Measurements from ENCODE around the gene GABBR1.

The GABBR1 gene

DNA sequence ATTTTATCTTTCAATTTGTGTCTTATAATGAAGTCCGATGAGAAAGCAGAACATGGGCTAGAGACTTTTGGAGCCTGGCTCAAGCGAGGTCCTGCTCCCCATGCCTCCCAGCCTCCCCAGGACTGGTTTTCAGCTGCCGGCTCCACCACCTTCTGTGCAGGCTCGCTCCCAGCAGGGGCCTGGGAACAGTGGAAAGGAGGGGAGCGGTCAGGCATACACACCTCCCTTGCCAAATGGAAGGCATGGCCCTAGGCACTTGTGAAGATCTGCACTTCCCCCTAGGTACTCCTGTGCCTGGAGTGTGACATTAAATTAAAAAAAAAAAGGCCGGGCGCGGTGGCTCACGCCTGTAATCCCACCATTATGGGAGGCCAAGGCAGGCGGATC is 19.2 kb upstream of the GABBR1 start:
- DNase-seq, result no peak

DNA sequence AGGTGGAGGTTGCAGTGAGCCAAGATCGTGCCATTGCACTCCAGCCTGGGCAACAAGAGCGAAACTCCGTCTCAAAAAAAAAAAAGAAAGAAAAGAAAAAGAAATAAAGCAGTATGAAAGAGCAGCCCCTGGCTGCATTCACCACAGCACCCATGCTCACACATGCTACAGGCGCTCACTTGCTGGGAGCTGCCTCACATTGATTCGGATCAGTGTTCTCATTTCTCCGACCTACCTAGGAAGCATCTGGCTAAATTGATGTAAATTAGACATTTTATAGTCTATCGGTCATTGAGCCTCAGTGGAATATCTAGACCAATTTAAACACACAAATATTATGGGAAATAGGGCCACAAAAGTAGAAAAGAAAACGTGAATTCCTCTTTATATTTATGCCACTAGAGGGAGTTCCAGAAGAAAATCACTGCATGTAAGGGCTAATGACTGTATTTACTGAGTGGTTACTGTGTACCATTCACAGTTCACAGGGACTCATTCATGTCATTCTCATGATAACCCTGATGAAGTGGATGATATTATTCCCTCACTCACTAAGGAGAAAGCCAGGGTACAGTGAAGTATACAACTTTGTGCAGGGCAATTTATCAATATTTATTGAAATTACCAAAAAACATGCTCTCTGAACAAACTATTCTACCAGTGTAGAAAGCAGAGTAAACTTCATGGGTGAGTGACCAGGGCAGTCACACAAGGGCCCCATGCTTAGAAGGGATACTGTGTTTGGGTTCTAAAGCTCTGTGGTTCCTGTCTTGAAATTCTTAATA is 18.6 kb upstream of the GABBR1 start:
- DNase-seq, result no peak

DNA sequence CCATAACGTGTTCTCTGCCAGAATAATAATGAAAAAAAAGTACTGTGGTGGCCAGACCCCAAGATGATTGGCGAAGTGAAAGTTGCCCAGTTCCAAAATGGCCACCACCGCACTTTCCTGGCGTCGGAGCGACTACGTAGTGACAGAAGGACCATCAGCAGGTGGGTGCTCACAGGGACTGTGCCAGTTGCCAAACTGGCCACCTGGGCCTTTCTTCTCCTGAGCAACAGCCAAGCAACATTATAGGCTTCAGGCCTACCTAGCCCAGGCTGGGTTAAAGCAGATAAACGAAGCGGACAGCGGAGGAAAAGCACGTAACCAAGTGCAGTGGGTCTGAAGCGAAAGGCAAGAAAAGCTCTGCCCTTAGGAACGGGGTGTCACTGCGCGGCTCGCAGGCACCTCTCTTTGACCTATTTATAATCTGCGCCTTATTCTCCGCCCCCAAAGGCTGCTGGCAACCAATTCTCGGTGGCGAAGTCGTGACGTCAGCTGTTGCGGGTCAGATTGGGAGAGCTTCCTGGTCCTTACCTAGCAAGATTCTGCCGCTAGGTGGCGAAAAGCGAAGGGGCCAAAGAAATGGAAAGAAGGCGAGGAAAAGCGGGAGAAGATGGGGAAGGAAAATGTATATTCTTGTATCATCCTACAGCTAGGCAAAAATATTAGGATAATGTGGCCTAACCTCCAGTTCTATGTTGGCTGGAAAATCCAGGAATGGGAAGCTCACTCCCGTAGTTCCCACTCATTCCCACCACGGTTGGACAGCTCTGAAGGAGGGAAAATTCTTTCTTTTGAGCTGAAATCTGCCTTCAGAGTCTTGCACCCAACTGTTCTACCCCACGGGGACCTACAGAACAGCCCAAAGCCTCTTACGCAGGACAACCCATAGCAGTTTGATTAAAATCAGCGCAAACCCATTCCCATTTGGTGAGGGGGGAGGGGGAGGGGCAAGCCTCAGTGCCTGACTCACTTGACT is 17.0 kb upstream of the GABBR1 start:
- peak; percentile 99 for DNase-seq

DNA sequence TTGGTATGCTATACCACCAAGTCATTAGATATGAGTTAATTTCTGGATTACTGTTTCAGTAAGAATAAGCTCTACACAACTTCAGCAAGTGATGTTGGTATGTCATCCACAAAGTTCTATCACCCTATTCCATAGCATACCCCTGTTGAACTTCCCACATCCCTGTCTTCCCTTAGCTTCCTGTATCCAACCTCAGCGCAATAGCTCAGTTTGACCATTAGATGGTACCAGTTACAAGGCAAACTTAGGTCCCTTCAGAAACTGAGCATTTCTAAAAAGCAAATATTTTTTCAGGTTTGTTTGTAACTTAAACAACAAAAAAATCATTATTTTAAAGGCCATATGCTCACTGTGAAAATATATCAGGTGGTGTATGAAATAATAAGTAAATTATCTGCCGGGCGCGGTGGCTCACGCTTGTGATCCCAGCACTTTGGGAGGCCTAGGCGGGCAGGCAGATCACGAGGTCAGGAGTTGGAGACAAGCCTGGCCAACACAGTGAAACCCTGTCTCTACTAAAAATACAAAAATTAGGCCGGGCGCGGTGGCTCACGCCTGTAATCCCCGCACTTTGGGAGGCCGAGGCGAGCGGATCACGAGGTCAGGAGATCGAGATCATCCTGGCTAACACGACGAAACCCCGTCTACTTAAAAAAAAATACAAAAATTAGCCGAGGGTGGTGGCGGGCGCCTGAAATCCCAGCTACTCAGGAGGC is 15.1 kb upstream of the GABBR1 start:
- no peak for DNase-seq

DNA sequence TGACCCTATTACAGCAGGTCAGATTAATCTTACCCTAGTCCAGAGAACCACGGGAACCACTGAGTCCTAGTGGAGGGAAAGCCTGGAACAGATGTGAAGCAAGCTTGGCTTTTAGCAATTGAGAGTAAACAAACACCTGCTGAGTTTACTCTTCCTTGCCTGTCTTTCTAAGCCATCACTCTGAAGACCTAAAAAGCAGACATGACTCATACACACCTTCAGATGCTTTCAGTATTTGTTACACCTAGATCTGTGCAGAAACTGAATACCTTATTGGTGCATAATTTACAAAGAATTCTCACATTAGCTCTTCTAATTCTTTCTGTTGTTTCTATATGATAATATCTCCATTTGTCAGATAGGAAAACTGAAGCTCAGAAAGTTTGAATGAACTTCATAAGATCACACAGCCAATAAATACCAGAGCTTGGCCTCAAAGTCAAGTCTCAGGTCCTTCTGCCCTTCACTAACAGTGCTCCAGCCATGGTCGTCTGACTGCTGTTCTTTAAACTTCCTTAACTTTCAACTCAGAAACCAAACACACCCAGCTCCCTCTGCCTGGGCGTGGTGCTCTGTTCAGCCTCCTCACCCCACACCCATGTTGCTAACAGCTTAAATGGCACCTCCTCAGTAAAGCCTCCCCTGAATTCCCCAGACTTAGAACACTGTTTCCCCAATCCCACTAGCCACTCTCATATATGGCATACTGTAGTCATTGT is 8.6 kb upstream of the GABBR1 start:
- no peak for DNase-seq

DNA sequence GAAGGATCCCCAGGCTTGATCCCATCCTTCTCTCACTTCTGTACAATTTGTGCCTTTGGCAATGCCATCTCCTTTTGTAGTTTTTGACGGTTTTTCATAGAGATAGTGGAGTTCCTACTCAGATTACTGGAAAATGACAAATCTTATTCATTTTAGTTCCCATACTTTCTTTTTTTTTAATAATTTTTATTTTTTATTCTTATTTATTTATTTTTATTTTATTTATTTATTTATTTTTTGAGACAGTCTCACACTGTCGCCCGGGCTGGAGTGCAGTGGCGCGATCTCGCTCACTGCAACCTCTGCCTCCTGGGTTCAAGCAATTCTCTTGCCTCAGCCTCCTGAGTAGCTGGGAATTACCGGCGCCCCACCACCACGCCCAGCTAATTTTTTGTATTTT is 4.3 kb upstream of the GABBR1 start:
- no peak for DNase-seq

DNA sequence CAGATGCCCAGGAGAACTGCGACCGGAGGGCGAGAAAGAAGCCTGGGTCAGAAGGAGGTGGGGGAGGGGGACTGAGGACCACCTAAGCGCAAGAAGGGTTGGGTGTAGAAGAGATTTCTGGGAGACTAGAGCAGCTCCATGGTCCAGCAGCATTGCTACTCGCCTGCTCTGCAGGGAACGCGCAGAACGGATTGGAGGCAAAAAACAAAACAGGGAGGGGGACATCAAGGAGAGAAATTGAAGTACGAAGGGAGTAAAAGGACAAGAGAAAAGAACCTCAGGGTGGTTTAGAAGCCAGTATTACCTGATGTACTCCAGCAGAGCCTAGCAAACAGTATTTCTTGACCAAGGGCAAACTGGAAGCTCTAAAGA is 537 bp upstream of the GABBR1 start:
- DNase-seq, result no peak

DNA sequence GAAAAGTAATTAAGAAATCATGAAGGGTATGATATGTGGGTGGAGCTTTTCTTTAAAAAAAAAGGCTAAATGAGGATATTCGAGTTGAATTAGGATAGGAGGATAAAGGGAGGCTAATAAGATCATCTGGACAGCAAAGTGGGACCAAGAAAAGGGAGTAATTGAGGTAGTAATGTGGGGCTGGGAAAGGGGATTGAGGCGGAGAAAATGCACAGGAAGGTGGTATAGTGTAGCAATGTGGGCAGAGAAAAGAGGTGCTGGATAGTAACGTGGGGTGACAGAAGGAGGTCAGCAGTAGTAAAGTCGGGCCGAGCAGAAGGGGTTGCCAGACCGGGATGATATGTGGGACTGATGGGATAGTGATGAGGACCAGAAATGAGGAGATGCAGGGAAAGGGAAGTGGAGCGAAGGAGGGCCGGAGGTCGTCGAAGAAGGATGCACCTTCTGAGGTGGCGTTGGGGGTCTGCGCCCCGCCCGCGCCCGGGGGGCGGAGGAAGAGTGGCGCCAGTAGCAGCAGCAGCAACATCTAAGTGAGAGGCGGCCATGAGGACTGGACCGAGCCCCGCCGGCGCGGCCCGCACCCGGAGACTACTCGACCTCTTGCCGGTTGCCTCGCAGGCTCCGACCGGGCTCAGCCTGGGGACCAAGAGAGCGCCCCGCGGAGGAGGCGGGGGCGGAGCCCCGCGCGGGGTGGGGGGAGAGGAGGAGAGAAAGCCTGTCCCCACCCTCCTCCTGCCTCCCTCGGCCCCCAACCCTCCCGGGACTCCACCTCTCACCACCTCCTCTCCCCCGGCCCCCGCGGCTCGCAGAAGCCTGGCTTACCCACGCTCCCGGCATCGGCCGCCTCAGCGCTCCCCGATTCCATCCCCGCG is 887 bp downstream of the GABBR1 start:
- peak; percentile 53 for DNase-seq

DNA sequence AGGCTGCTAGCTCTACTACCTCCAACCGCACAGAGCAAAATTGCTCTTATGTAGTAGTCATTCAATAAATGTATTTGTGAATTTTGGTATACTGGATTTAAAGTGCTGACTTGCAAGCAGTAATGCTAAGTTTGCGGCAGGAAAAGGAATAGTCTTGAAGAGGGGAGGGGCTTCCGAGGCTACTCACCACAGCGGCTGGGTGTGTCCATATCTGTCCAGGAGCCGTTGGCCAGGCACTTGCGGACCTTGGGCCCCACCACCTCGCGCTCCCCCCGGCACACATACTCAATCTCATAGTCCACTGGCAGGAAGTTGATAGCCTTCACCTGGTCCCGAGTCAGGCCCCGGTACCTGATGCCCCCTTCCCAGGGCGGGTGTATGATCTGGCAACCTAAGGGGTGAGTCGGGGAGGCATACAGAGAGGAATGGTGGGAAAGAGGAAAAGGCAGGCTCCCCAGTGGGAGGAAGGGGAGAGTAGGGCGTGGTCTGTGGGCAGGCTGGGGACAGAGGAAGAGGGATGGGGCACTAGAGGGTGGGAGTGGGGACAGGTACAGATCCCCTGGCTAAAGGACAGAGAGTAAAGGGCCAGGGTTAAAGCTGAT is 1.7 kb downstream of the GABBR1 start:
- DNase-seq, result no peak

DNA sequence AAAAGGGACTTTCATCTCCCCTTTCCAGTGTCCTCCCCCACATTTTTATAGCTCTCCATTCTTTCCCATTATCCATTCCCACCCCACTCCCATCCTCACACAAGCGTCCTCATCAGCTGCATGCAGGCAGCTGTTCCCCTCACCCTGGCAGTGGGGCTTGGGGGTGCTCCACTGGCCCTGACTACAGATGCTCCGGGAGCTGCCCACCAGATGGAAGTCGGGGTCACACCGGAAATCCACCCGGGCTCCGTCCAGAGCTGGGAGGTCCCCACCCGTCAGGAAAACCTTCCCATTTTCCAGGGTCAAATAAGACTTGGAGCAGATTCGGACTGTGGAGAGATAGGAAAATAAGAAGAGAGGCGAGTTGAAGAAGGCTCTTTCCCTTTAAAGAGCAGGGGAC is 2.7 kb downstream of the GABBR1 start:
- no peak for DNase-seq

DNA sequence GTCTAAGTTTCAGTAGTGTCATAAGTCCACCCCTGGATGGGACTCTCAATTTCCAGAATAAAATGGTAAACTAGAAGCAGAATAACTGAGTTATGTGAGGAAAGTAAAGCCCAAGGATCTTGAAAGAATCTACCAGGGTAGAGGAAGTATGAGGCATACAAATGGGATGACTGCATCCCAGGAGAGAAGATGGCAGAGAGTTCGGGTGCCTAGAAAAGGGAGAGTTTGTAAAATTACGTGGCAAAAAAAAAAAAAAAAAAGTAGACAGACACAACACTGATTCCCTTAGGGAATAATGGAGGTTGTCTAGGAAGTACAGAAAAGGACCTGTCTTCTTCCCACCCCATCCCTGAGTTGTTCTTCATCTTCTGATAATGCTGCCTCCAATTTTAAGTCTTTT is 3.4 kb downstream of the GABBR1 start:
- DNase-seq, result no peak

DNA sequence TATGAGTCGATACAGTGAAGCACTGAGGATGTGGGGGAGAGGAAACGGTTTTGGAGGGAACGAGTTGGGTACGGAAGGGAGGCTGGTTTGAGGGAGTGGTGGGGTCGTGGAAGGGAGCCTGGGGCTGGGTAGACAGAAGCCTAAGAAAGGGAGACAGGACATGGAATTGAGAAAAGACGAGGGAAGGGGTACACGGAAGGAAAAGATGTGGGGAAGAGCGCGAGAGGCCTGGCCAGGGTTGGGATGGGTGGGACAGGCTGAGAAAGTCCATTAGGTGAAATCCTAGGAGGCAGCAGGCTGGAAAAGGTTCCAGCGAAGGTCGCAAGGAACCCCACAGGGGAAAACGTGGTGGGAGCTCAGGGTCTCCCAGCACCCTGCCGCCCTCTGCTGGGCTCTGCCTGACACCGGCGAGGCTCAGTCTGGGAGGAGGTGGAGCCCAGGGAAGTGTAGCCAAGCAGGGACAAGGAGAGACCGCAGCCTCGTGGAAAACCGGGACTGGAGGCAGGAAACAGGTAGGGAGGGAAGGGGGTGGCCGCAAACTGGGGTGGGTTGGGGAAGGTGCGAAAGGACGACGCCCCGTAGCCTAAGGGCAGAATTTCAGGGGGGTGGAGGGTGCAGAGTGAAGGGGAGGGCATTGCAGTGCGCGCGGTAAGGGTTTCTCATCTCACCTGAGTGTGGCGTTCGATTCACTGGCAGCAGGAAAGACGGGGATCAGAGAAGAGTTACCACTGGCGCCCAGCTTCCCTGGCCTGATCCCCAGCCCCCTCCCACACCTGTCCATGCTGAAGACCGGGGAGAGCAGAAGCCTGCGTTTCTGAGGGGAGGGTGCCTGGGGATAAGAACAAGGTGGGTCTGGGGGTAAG is 4.3 kb downstream of the GABBR1 start:
- peak; percentile 55 for DNase-seq

DNA sequence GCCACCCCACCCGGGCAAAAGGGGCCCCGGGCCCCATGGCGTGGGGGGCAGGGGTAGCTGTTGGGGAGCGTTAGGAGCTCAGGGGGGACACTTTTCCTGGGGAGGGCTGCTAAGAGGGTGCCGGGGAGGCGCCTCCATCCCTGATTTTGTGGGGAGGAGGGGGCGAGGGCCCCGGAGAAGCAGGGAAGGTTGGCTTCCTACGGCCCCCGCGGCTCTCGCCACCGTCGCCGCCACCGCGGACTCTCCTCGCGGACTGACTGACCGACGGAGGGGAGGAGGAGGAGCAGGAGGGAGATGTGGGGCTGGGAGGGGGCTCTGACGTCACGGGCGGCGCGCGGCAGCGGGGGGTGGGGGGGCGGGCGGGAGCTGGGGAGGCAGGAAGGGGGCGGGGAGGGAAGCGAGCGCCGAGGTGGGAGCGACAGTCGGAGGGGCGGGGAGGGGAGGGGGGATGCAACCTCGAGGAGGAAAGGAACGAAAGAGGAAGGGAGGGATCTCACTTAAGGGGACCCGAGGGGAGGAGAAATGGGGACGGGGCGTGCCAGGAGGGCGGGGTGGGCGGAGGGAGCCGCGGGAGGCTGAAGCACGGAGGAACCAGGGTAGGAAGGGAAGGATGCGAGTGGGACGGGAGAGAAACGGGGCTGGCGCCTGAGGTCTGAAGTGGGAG is 5.1 kb downstream of the GABBR1 start:
- peak; percentile 34 for DNase-seq

DNA sequence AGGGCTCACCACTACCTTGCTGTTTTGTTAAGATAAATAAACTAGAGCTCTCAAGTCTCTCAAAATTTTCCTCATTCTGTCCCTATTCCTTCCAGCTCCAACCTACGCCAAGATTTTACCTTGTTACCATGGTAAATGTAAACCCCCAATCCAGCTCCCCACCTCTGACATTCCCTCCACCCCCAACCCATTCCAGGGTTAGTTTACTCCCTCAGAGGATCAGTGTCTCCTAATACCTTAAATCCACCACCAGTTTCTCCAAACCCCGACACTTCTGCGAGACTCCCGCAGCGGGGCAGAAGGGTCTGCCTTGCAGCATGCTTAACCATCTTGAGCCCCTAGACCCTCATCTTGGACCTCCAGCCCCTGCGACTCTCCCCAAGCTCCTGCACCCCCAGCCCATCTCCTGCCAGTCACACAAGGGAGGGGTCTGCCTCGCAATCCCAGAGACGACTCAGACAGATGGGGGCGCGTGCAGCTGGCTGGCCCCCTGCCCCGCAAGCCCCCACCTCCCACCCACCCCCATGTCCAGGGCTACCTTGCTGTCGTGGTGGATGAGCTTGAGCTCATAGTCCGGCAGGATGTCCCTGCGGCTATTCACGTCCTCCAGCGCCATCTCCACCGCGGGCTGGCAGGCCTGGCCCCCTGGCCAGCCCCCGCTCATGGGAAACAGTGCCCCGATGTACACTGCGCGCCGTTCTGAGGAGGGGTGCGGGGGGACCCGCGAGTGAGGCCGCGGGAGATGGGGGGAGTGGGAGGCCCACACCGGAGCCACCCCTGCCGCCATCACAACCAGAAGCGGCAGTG is 5.8 kb downstream of the GABBR1 start:
- DNase-seq, result no peak

DNA sequence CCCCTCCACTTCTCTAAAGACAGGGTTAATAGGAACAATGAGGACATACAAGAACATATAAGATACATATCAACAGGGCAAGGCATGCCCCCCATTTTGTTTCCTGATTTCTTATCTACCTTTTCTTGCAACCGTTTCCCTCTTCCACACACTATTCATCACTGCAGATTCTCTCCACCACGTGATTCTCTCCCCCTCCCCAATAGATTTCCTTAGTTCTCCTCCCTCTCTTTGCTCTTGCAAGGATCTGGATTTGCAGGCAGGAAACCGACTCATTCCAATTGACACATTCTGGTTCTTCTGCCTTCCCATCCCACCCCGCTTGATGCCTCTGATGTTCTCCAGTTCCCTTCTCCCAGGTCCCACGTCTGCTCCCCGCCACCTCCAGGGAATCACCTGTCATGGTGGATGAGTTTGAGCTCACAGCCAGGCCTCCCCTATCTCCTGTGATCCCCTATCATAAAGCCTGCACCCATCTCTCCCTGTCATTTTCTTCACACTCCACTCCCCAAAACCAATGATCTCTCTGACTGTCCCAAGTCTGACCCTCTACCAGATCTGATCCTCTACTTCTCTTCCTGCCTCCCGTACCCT is 7.5 kb downstream of the GABBR1 start:
- no peak for DNase-seq

DNA sequence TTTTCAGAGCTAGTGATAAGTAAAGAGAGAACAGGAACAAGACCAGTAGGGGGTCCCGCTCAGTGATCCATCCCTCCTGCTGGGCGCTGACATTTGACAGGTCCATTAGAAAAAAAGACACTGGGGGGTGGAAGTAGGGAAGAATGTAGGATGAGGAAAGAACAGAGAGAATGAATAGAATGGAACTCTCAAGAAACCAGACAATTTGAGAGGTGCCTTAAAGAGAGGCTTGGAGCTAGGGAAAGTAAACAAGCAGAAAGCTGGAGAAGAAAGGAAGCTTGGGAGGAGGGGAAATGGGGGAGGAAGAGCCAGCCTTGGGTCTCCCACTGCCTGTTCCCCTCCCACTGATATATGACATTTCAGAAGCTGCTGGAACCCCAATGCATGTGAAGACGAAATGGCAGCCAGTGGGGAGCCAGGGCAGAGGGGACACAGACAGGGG is 8.4 kb downstream of the GABBR1 start:
- no peak for DNase-seq

DNA sequence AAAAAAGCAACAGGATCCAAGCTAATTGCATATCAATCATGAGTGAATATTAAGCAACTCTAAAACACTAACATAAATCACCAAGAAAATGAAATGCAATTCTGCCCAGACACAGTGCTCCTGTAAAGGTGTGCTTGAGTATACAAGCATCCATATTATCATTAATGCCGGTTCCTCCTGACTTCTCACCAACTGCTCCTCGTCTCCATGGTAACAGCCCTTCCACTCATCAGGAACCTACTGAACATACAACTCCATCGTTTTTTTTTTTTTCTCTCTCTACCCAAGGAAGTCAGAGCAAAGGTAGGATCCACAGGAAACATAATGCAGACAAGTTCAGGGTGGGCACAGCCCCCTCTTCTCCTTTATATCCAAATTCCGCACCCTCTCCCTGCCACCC is 12.4 kb downstream of the GABBR1 start:
- DNase-seq, result no peak

DNA sequence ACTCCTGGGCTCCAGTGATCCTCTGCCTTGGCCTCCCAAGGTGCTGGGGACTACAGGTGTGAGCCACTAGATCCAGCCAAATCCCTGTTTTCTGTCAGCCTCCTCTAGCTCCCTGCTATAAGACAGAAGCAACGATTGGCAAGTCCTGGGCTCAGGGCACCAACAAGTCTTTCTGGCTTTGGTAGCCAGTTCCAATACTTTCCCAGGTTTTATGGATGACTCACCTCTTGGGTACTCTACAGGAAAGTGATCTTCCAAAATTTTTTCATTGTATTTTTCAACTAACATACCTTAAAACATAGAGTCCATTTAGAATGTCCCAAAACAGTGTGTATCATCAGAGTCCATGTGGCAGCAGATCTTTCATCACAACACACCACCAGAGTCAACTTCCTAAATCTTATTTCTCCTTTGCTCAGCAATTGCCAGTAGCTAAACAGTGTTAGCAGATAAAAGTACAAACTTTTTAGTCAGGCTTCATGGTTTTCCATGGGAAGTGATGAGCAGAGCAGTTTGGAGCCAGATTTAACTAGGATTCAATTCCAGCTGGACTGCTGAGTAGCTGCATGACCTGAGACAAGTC is 13.3 kb downstream of the GABBR1 start:
- no peak for DNase-seq
